PC-3 (cell line): Measurements from ENCODE around the gene MORN4. TPM values are rescaled to one million over a fixed set of nuclear protein-coding genes. Genes with fewer than 3 reads are reported as not detected.

Experiments
- ATAC-seq: fragments of 200-7000 bp; cut with Tn5 transposase; 2 replicates; pipeline ENCODE4 v1.9.1; 2020; ENCODE audit warnings: mild to moderate bottlenecking, moderate library complexity
- BruUV-seq: library from RNA; stranded (reverse); fragments of 400-500 nt; replicated peaks from 2 replicates; lab custom pipeline; 2021; lab: Mats Ljungman, UMichigan
- CTCF ChIA-PET: fragments of 300-600 bp; sonication (Branson Sonifier 250); formaldehyde crosslinking; loops from one replicate; lab custom pipeline; 2022; ENCODE audit warnings: antibody characterized with exemption; lab: Charles Lee
- POLR2A ChIA-PET: fragments of 300-600 bp; sonication (Branson Sonifier 250); formaldehyde crosslinking; loops from one replicate; lab custom pipeline; 2022; ENCODE audit warnings: antibody characterized with exemption; ENCODE audit not compliant: unreplicated experiment; lab: Charles Lee
- DNase-seq: peaks from one replicate; pipeline ENCODE4 v3.0.0-alpha.2; 2015
- H2AFZ ChIP-seq: fragments of 300-600 bp; sonication (generic); 2 replicates; pipeline ENCODE4 v1.6.0; 2016; ENCODE audit warnings: antibody characterized with exemption, low read length
- H3F3A ChIP-seq: fragments of 300-600 bp; sonication (generic); one replicate; pipeline ENCODE4 v1.6.0; 2017; ENCODE audit warnings: antibody characterized with exemption, low read length, control low read depth, mild to moderate bottlenecking; ENCODE audit not compliant: unreplicated experiment
- H3K27ac ChIP-seq: fragments of 300-600 bp; sonication (generic); 2 replicates; pipeline ENCODE4 v1.5.1; 2016; ENCODE audit warnings: mild to moderate bottlenecking, low read length
- H3K27me3 ChIP-seq: fragments of 300-600 bp; sonication (generic); 2 replicates; pipeline ENCODE4 v1.6.1; 2016; ENCODE audit warnings: low read length, mixed read lengths
- H3K36me3 ChIP-seq: fragments of 300-600 bp; sonication (generic); 2 replicates; pipeline ENCODE4 v1.6.1; 2016; ENCODE audit warnings: low read depth, mixed run types, low read length, mixed read lengths
- H3K4me1 ChIP-seq: fragments of 300-600 bp; sonication (generic); 2 replicates; pipeline ENCODE4 v1.5.1; 2016; ENCODE audit warnings: low read length; ENCODE audit not compliant: insufficient read depth
- H3K4me2 ChIP-seq: fragments of 300-600 bp; sonication (generic); 2 replicates; pipeline ENCODE4 v1.6.0; 2016; ENCODE audit warnings: low read length
- H3K4me3 ChIP-seq: fragments of 300-600 bp; sonication (generic); 2 replicates; pipeline ENCODE4 v1.5.1; 2016; ENCODE audit warnings: mild to moderate bottlenecking, low read length, mixed read lengths
- H3K79me2 ChIP-seq: fragments of 300-600 bp; sonication (generic); 2 replicates; pipeline ENCODE4 v1.6.1; 2017; ENCODE audit warnings: low read length, mixed read lengths
- H3K9ac ChIP-seq: fragments of 300-600 bp; sonication (generic); 2 replicates; pipeline ENCODE4 v1.6.0; 2016; ENCODE audit warnings: mild to moderate bottlenecking, low read length
- H3K9me2 ChIP-seq: fragments of 300-600 bp; sonication (generic); replicated peaks from 2 replicates; pipeline ENCODE4 v1.6.1; 2016; ENCODE audit warnings: mixed run types, low read length, mixed read lengths
- H3K9me3 ChIP-seq: fragments of 300-600 bp; sonication (generic); 2 replicates; pipeline ENCODE4 v1.6.1; 2016; ENCODE audit warnings: low read length, mixed read lengths
- H4K20me1 ChIP-seq: fragments of 300-600 bp; sonication (generic); 2 replicates; pipeline ENCODE4 v1.6.1; 2016; ENCODE audit warnings: low read length, mixed read lengths
- EZH2 ChIP-seq: fragments of 300-600 bp; sonication (generic); IDR thresholded peaks from one replicate; pipeline ENCODE4 v1.6.1; 2017; ENCODE audit warnings: antibody characterized with exemption, mild to moderate bottlenecking, low read length; ENCODE audit not compliant: unreplicated experiment
- EZH2phosphoT487 ChIP-seq: fragments of 300-600 bp; sonication (generic); IDR thresholded peaks from 2 replicates; pipeline ENCODE4 v1.6.1; 2018; ENCODE audit warnings: mild to moderate bottlenecking, antibody characterized with exemption, low read length, borderline replicate concordance
- intact Hi-C: fragments of 100-400 bp; cut with micrococcal nuclease; formaldehyde crosslinking; loops from 2 replicates; pipeline ENCODE4 v1.9.0; 2023
- total RNA-seq: library from RNA; depleted of rRNA; stranded (reverse); fragments of >200 nt; gene quantifications from 2 replicates; pipeline ENCODE4 v1.2.3, GENCODE V29; 2014
- TF ChIP-seq, protein P1 (sequence below): fragments of 300-600 bp; sonication (generic); conservative IDR thresholded peaks from 2 replicates; pipeline ENCODE4 v1.5.1; 2017; ENCODE audit warnings: antibody characterized with exemption, low read depth, mild to moderate bottlenecking, low read length

Gene MORN4
- total RNA-seq, 1 experiment from 2014 or later: 12.9 TPM

- intact Hi-C loops: no loop called here
- ChIA-PET POLR2A (no interaction called here), CTCF (no interaction called here)
- ATAC-seq (no peak), DNase-seq (no peak)
- Histone ChIP-seq H3K4me1 (peaks cover 3% of the 10 kb centered on the region; the same call in 1 of the 2 replicates), H3K27ac (no peak overlapping the region), H3K27me3 (no peaks in the 10 kb centered on the region), H3K4me2 (no peak overlapping the region), H3K9me2 (no peaks in the 10 kb centered on the region), H3F3A (no peaks in the 10 kb centered on the region), H4K20me1 (no peaks in the 10 kb centered on the region), H2AFZ (no peak overlapping the region), H3K9me3 (no peaks in the 10 kb centered on the region), H3K36me3 (no peaks in the 10 kb centered on the region), H3K9ac (no peak overlapping the region), H3K79me2 (peaks cover 23% of the 10 kb centered on the region), H3K4me3 (no peak overlapping the region)
- TF ChIP-seq, protein P1, sequence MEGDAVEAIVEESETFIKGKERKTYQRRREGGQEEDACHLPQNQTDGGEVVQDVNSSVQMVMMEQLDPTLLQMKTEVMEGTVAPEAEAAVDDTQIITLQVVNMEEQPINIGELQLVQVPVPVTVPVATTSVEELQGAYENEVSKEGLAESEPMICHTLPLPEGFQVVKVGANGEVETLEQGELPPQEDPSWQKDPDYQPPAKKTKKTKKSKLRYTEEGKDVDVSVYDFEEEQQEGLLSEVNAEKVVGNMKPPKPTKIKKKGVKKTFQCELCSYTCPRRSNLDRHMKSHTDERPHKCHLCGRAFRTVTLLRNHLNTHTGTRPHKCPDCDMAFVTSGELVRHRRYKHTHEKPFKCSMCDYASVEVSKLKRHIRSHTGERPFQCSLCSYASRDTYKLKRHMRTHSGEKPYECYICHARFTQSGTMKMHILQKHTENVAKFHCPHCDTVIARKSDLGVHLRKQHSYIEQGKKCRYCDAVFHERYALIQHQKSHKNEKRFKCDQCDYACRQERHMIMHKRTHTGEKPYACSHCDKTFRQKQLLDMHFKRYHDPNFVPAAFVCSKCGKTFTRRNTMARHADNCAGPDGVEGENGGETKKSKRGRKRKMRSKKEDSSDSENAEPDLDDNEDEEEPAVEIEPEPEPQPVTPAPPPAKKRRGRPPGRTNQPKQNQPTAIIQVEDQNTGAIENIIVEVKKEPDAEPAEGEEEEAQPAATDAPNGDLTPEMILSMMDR: no peak
- no peak for TF ChIP-seq EZH2
- no peak for TF ChIP-seq EZH2phosphoT487
- no TSS peak for BruUV-seq
Observed at GRCh38 chr10:97629289-97629688, 4.0 kb downstream of the MORN4 start.

GRCh38 chr10:97628228-97628627, 5.1 kb downstream of the MORN4 start:
- Histone ChIP-seq H3K79me2 (peaks cover 23% of the 10 kb centered on the region), H3K27ac (no peak overlapping the region), H3K4me1 (peaks cover 3% of the 10 kb centered on the region; the same call in 1 of the 2 replicates), H3K4me2 (no peak overlapping the region), H4K20me1 (no peaks in the 10 kb centered on the region), H3K9me3 (no peaks in the 10 kb centered on the region), H3K27me3 (no peaks in the 10 kb centered on the region), H3K9ac (no peak overlapping the region), H3K36me3 (no peaks in the 10 kb centered on the region), H3K4me3 (no peak overlapping the region), H3F3A (no peaks in the 10 kb centered on the region), H3K9me2 (no peaks in the 10 kb centered on the region), H2AFZ (no peak overlapping the region)
- TF ChIP-seq, protein P1: no peak
- TF ChIP-seq EZH2phosphoT487 (no peak), EZH2 (no peak)
- ChIA-PET POLR2A (no interaction called here), CTCF (interaction anchor here (0.7 kb wide), 1 partner anchor 48 kb away, joined by 5 read pairs; no protein-coding TSS in a partner anchor)
- intact Hi-C loops: no loop called here
- no peak for DNase-seq
- no TSS peak for BruUV-seq
- no peak for ATAC-seq

- no peaks in the 10 kb centered on the region for H3K36me3 ChIP-seq
- no peaks in the 10 kb centered on the region for H3K9me2 ChIP-seq
- TF ChIP-seq, protein P1: no peak
- TF ChIP-seq EZH2phosphoT487 (no peak), EZH2 (no peak)
- H3K9me3 ChIP-seq: no peaks in the 10 kb centered on the region
- no peak overlapping the region for H3K27ac ChIP-seq
- H3F3A ChIP-seq: no peaks in the 10 kb centered on the region
- intact Hi-C loops: no loop called here
- no peak overlapping the region for H3K4me2 ChIP-seq
- ATAC-seq (no peak), DNase-seq (no peak)
- H3K27me3 ChIP-seq: no peaks in the 10 kb centered on the region
- H3K4me3 ChIP-seq: no peak overlapping the region
- ChIA-PET CTCF (no interaction called here), POLR2A (no interaction called here)
- H3K9ac ChIP-seq: no peak overlapping the region
- H3K79me2 ChIP-seq: peaks cover 20% of the 10 kb centered on the region
- H4K20me1 ChIP-seq: no peaks in the 10 kb centered on the region
- peaks cover 3% of the 10 kb centered on the region; the same call in 1 of the 2 replicates for H3K4me1 ChIP-seq
- H2AFZ ChIP-seq: no peak overlapping the region
- BruUV-seq: no TSS peak
Observed at GRCh38 chr10:97627731-97628130, 5.6 kb downstream of the MORN4 start.
